HFF-Myc (cell line): ENCODE measurements around the gene FCRL5.

Source experiments
- DNase-seq: peaks from one replicate; pipeline ENCODE4 v3.0.0-alpha.2; 2011; ENCODE audit warnings: low read depth; ENCODE audit errors: extremely low read depth
- H3K4me3 ChIP-seq: replicated peaks from 2 replicates; pipeline ENCODE4 v1.5.1; 2011; ENCODE audit warnings: low read depth, mild to moderate bottlenecking, control low read depth, low read length
- TF ChIP-seq, protein P1 (sequence below): IDR thresholded peaks from 2 replicates; pipeline ENCODE4 v1.5.1; 2012; ENCODE audit warnings: mild to moderate bottlenecking, low read depth, low read length, control low read depth; ENCODE audit errors: missing control alignments

Gene FCRL5

DNA sequence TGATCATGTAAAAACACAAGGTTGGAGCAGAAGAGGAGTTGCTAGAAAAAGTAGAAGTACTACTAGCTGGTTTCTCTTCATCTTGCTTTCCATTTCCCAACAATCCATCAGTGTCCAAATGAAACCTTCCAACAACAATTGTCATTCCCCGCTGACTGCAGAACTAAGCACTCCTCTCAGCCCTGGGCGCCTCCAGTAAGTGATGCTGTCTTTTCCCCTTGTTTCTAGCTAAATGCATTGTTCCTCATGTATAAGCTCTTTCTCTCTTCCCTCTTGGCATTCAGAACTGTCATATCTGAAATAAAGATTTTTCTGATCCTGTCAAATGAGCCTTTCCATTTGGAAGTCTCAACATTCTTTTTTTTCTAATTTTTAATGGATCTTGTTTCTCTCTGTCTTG, 68.7 kb downstream of the FCRL5 start:
- no peak overlapping the region for H3K4me3 ChIP-seq
- TF ChIP-seq, protein P1, sequence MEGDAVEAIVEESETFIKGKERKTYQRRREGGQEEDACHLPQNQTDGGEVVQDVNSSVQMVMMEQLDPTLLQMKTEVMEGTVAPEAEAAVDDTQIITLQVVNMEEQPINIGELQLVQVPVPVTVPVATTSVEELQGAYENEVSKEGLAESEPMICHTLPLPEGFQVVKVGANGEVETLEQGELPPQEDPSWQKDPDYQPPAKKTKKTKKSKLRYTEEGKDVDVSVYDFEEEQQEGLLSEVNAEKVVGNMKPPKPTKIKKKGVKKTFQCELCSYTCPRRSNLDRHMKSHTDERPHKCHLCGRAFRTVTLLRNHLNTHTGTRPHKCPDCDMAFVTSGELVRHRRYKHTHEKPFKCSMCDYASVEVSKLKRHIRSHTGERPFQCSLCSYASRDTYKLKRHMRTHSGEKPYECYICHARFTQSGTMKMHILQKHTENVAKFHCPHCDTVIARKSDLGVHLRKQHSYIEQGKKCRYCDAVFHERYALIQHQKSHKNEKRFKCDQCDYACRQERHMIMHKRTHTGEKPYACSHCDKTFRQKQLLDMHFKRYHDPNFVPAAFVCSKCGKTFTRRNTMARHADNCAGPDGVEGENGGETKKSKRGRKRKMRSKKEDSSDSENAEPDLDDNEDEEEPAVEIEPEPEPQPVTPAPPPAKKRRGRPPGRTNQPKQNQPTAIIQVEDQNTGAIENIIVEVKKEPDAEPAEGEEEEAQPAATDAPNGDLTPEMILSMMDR: no peak
- no peak for DNase-seq

DNA sequence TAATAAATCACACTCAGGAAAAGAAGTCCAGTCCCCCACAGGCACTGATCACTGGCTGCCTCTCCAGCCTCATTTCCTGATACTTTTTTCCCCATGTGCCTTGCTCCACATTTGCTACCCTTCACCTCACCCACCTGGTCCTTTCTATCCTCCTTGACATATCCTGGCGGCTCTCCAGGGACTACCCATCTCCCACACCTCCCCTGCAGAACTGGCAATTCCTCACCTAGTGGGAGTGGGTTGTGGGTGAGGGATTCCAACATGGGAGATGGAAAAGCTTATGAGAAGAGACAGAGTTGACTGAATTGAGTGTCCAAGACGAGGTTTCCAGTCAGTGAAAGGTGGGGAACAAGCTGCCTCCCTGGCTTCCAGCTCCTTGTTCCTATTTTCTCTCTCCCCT, 69.6 kb downstream of the FCRL5 start:
- no peak for DNase-seq
- H3K4me3 ChIP-seq: no peak overlapping the region
- TF ChIP-seq, protein P1: no peak

DNA sequence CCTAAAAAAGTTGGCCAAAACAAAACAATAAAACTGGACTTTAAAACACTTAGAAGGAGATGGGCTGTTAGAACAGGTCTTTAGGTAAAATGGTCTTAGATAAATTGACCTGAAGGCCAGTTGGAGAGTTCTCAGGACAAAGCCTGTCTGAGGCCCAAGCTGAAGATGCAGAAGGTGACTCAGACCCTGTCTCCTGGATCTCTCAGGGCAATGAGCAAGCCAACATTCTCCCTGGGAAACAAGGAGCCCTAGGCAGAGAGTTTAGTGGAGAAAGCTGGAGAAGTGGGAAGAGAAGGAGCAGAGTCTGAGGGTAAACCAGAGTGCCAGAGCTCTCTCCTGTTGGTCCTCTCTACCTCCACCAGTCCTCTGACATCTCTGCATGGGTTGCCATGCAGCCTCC, 70.1 kb downstream of the FCRL5 start:
- H3K4me3 ChIP-seq: no peak overlapping the region
- no peak for DNase-seq
- TF ChIP-seq, protein P1: no peak

DNA sequence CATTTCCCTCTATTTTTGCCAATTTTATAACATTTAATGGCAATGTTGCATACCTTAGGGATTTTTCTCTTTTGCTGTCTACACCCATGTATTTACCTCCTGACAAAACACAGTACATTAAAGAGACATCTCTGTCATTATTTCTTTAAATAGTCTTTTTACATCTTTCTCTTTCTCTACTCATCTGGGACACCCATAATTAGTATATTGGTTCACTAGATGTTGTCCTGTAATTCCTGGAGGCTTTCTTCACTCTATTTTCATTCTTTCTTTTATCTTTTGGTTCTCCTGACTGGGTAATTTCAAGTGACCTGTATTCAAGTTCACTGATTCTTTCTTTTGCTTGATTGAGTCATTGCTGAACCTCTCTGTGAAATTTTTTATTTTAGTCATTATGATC, 74.3 kb downstream of the FCRL5 start:
- no peak overlapping the region for H3K4me3 ChIP-seq
- TF ChIP-seq, protein P1: no peak
- no peak for DNase-seq

DNA sequence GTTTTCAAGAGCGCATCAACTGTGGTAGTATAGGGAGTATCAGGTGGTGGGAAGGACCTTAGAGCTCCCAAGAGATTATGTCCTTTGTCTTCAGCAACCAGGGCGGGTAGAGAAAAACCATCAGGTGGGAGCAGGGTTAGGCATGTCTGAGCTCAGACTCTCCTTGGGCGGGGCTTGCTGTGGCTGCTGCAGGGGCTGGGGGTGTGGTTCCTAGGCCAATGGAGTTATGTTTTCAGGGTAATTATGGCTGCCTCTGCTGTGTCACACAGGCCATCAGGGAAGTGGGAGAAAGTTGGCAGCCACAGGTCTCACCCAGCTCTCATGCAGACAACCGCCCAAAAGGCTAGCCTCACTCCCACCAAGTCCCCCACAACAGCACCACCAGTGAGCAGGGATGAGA, 74.9 kb downstream of the FCRL5 start:
- TF ChIP-seq, protein P1: no peak
- no peak for DNase-seq
- H3K4me3 ChIP-seq: no peak overlapping the region

DNA sequence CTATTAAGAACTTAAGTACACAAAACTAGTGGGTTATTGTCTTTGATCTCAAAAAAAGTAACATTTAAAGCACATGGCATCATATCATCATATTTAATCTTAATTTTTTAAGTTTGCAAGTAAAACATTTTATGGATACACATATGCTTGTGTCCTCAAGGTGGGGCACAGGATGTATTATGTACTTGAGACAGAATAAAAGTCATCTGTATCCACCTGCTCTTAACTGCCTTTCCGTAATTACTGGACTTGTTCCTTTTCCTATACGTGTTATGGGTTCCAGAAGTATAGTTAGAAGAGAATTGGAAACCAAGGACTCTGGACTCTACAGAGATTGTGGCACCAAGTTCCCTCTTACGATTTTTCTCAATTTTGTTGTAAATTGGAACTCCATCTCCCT, 79.4 kb downstream of the FCRL5 start:
- TF ChIP-seq, protein P1: no peak
- DNase-seq: no peak
- H3K4me3 ChIP-seq: no peak overlapping the region

DNA sequence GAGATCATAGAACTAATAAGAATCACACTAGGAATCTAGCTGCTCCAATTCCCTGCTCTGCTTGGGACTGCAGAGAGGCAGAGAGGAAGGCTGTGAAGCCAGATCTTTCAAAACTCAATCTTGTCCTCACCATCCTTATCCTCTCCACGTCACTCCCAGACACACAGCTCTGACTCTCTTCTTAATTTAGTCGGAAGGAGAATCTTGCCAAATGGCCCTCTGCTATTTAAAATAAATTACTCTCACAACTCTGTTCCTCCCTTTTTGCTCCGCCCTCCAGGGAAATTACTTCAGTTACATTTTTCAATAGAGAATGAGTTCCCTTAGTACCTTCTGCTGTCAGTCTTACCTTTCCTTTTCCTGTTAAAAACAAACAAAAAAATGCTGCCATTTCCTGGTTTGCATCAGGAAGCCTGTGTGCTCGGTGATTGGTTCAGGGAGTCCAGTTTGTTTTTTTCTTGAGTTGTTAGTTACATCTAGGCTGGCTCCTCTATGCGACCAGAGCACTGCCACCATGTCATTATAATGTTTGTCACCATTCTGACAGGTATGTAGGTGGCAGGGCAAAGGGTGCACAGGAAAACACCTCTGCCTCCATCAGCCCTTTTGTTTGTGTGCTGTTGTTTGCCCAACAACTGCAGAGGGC, 80.1 kb downstream of the FCRL5 start:
- no peak for DNase-seq
- TF ChIP-seq, protein P1: no peak
- no peak overlapping the region for H3K4me3 ChIP-seq
